ENCODE measurements around the gene KCNQ5. TPM values are rescaled to one million over a fixed set of nuclear protein-coding genes. Genes with fewer than 3 reads are reported as not detected.

KCNQ5 gene
- total RNA-seq, 1 experiment from 2014 or later: 2.0 TPM

- Mint-ChIP-seq H3K27me3 (ENCODE audit: low read depth) (peaks cover 53% of the 10 kb centered on the region), H3K4me3 (peak overlapping the region; percentile 84), H3K9me3 (no peaks in the 10 kb centered on the region), H3K36me3 (no peaks in the 10 kb centered on the region), H3K27ac (no peak overlapping the region), H3K4me1 (peaks cover 26% of the 10 kb centered on the region)
- DNase-seq (ENCODE audit: low spot score): no peak
- no peak for ATAC-seq
- ChIA-PET CTCF (no interaction called here), POLR2A (no interaction called here)
- no peak for TF ChIP-seq USF1 (CRISPR knock-in tag; IDR thresholded peaks at IDR 0.05)
- TF ChIP-seq GTF2I (CRISPR knock-in tag; conservative IDR thresholded peaks at IDR 0.05): no peak
- TF ChIP-seq SP1 (CRISPR knock-in tag; conservative IDR thresholded peaks at IDR 0.05): no peak
- TF ChIP-seq HMGXB4 (CRISPR knock-in tag; IDR thresholded peaks at IDR 0.05): no peak
- TF ChIP-seq AFF4 (CRISPR knock-in tag; IDR thresholded peaks at IDR 0.05; ENCODE audit: borderline replicate concordance): no peak
- no peak for TF ChIP-seq MAX (CRISPR knock-in tag; IDR thresholded peaks at IDR 0.05)
- TF ChIP-seq SOX15 (CRISPR knock-in tag; IDR thresholded peaks at IDR 0.05): no peak
- no peak for TF ChIP-seq CREB1 (CRISPR knock-in tag; IDR thresholded peaks at IDR 0.05)
- TF ChIP-seq ZNF425 (CRISPR knock-in tag; conservative IDR thresholded peaks at IDR 0.05): no peak
- TF ChIP-seq NFE2L1 (CRISPR knock-in tag; IDR thresholded peaks at IDR 0.05): no peak
- TF ChIP-seq NR2C2 (CRISPR knock-in tag; IDR thresholded peaks at IDR 0.05): no peak
- TF ChIP-seq ZNF532 (CRISPR knock-in tag; IDR thresholded peaks at IDR 0.05; ENCODE audit: borderline replicate concordance): no peak
- TF ChIP-seq ETV6 (CRISPR knock-in tag; IDR thresholded peaks at IDR 0.05): no peak
Measured at GRCh38 chr6:72623808-72624207, 1.9 kb downstream of the KCNQ5 start.

Measured in WTC11 (cell line).